SU-DHL-6 (cell line): ENCODE results near the gene HSD17B8.

ENCODE experiments used
- EZH2phosphoT487 ChIP-seq: fragments of 200-600 bp; sonication (generic), shearing (Covaris generic); conservative IDR thresholded peaks from 2 replicates; pipeline ENCODE4 v1.6.1; 2018; ENCODE audit warnings: mild to moderate bottlenecking, antibody characterized with exemption, low read length, moderate library complexity, mixed read lengths
- TF ChIP-seq, protein P1 (sequence below): fragments of 200-600 bp; sonication (generic); IDR thresholded peaks from one replicate; pipeline ENCODE4 v1.5.1; 2017; ENCODE audit warnings: antibody characterized with exemption, mild to moderate bottlenecking, low read length, moderate library complexity; ENCODE audit not compliant: insufficient read depth, poor library complexity, severe bottlenecking

DNA sequence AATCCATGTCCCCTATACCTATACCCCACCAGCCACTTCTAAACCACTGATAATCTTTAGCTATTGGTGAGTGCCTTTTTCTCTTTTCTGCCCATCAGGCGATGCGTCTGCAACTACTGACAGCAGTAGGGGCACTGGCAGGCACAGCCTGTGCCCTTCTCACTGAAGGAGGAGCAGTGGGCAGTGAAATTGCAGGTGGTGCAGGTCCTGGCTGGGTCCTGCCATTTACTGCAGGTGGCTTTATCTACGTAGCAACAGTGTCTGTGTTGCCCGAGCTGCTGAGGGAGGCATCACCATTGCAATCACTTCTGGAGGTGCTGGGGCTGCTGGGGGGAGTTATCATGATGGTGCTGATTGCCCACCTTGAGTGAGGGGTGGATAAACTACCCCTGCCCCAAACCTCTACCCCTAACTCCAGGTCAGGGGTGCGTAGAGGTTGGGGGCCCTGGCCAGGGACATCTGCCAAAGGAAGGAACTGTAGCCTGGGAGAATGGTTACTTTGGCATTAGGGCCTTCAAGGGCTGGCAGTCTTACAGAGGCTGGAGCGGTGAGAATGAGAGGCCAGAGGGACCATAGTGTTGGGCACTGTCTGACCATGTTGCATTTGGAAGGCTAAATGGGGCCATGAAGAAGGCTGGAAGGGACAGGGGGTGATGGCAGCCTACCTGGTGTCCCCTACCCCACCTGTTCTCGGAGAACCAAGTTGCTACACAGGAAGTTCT is 851 bp upstream of the HSD17B8 start:
- TF ChIP-seq, protein P1, sequence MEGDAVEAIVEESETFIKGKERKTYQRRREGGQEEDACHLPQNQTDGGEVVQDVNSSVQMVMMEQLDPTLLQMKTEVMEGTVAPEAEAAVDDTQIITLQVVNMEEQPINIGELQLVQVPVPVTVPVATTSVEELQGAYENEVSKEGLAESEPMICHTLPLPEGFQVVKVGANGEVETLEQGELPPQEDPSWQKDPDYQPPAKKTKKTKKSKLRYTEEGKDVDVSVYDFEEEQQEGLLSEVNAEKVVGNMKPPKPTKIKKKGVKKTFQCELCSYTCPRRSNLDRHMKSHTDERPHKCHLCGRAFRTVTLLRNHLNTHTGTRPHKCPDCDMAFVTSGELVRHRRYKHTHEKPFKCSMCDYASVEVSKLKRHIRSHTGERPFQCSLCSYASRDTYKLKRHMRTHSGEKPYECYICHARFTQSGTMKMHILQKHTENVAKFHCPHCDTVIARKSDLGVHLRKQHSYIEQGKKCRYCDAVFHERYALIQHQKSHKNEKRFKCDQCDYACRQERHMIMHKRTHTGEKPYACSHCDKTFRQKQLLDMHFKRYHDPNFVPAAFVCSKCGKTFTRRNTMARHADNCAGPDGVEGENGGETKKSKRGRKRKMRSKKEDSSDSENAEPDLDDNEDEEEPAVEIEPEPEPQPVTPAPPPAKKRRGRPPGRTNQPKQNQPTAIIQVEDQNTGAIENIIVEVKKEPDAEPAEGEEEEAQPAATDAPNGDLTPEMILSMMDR = no peak
- TF ChIP-seq EZH2phosphoT487 = no peak
